DMS79 (cell line): ENCODE data around the gene NELL1.

Experiments used
- DNase-seq: peaks from one replicate; lab custom pipeline; 2025; lab: John Stamatoyannopoulos, UW

Gene NELL1

GRCh38 chr11:21489416-21490115, 820.2 kb downstream of the NELL1 start:
- DNase-seq: no peak

GRCh38 chr11:21492931-21493330, 823.5 kb downstream of the NELL1 start:
- DNase-seq: no peak

GRCh38 chr11:21494946-21495345, 825.6 kb downstream of the NELL1 start:
- no peak for DNase-seq

GRCh38 chr11:21495879-21496278, 826.5 kb downstream of the NELL1 start:
- no peak for DNase-seq

GRCh38 chr11:21501245-21501644, 831.9 kb downstream of the NELL1 start:
- DNase-seq: no peak

- DNase-seq: no peak
Observed at GRCh38 chr11:21505070-21505469, 835.7 kb downstream of the NELL1 start.

GRCh38 chr11:21511835-21512440, 842.6 kb downstream of the NELL1 start:
- peak; percentile 5 for DNase-seq

- DNase-seq: no peak
Observed at GRCh38 chr11:21514316-21514715, 844.9 kb downstream of the NELL1 start.

- no peak for DNase-seq
Observed at GRCh38 chr11:21520244-21520643, 850.9 kb downstream of the NELL1 start.

GRCh38 chr11:21529187-21529586, 859.8 kb downstream of the NELL1 start:
- DNase-seq: no peak

- no peak for DNase-seq
Observed at GRCh38 chr11:21534288-21534687, 864.9 kb downstream of the NELL1 start.

GRCh38 chr11:21537980-21538379, 868.6 kb downstream of the NELL1 start:
- no peak for DNase-seq

- no peak for DNase-seq
Observed at GRCh38 chr11:21541187-21541751, 871.9 kb downstream of the NELL1 start.

GRCh38 chr11:21543901-21544300, 874.5 kb downstream of the NELL1 start:
- DNase-seq: no peak

GRCh38 chr11:21545699-21546098, 876.3 kb downstream of the NELL1 start:
- no peak for DNase-seq

GRCh38 chr11:21546703-21547102, 877.3 kb downstream of the NELL1 start:
- DNase-seq: no peak

- no peak for DNase-seq
Observed at GRCh38 chr11:21552911-21553310, 883.5 kb downstream of the NELL1 start.

GRCh38 chr11:21553795-21554194, 884.4 kb downstream of the NELL1 start:
- no peak for DNase-seq

- DNase-seq: no peak
Observed at GRCh38 chr11:21554284-21554683, 884.9 kb downstream of the NELL1 start.

- DNase-seq: no peak
Observed at GRCh38 chr11:21556926-21557325, 887.5 kb downstream of the NELL1 start.

GRCh38 chr11:21560466-21560975, 891.1 kb downstream of the NELL1 start:
- DNase-seq: no peak

GRCh38 chr11:21561581-21561980, 892.2 kb downstream of the NELL1 start:
- DNase-seq: no peak

- DNase-seq: no peak
Observed at GRCh38 chr11:21564095-21564494, 894.7 kb downstream of the NELL1 start.
